Activated CD4-positive, alpha-beta T cell treated with anti-CD3 and anti-CD28 coated beads, Interleukin-2, amount 50 U/mL, for 24 hours (primary cell): ENCODE data around the gene INO80C.
"Not testable (repeated sequence)": the region's sequence is repeated elsewhere in the genome, so short reads cannot be mapped to it uniquely, and the experiment has no call there.

ENCODE experiments used
- DNase-seq, 2 donors: peaks; one replicate each; pipeline ENCODE4 v3.0.0-alpha.2; 2020; ENCODE audit warnings: low read depth in 1 of 2, low spot score in 1 of 2

Gene INO80C

DNA sequence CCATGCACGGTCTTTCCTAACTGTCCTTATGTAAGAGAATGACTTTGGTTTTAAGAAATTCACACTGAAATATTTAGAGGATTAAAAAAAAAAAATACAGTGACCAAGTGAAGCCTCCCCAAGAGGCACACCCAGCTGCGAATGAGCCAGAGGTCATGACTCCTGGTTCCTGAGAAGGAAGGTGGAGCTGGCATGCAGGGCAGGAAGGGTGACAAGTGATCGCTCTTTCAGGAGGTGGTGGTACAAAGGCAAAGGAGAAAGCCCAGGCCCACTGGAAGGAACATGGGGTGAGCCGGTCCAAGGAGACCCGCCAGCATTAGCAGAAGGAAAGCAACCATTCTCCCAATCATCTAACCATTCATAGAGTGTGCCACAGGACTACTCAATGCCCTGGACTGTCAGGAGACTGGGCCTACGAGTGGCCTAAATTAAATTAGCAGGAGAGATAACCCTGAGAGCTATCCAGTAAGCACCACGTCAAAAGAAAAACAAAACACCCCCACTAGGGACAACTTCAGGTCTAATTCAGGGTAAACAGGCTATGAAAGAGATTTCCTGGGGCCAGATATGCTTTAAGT lies 7.8 kb downstream of the INO80C start:
- no peak for DNase-seq

DNA sequence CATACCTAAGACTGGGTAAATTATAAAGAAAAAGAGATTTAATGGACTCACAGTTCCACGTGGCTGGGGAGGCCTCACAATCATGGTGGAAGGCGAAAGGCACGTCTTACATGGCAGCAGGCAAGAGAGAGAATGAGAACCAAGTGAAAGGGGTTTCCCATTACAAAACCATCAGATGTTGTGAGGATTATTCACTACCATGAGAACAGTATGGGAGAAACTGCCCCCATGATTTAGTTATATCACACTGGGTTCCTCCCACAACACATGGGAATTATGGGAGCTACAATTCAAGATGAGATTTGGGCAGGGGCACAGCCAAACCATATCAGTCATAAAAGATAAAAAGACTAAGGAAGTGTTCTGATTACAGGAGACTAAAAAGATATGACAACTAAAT lies 8.5 kb downstream of the INO80C start:
- DNase-seq, result not testable (repeated sequence)

DNA sequence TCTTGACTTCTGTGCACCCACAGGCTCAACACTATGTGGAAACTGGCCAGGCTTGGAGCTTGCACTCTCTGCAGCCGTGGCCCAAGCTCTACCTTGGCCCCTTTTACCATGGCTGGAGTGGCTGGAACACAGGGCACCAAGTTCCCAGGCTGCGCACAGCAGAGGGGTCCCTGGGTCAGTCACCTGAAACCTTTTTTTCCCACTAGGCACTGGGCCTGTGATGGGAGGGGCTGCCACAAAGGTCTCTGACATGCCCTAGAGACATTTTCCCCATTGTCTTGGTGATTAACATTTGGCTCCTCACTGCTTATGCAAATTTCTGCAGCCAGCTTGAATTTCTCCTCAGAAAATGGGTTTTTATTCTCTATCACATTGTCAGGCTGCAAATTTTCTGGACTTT lies 9.4 kb downstream of the INO80C start:
- not testable (repeated sequence) for DNase-seq

DNA sequence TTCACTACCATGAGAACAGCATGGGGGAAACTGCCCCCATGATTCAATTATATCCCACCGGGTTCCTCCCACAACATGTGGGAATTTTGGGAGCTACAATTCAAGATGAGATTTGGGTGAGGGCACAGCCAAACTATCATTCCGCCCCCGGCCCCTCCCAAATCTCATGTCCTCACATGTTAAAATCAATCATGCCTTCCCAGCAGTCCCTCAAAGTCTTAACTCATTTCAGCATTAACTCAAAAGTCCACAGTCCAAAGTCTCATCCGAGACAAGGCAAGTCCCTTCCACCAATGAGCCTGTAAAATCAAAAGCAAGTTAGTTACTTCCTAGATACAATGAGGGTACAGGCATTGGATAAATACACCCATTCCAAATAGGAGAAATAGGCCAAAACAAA lies 10.2 kb downstream of the INO80C start:
- DNase-seq, result not testable (repeated sequence)

DNA sequence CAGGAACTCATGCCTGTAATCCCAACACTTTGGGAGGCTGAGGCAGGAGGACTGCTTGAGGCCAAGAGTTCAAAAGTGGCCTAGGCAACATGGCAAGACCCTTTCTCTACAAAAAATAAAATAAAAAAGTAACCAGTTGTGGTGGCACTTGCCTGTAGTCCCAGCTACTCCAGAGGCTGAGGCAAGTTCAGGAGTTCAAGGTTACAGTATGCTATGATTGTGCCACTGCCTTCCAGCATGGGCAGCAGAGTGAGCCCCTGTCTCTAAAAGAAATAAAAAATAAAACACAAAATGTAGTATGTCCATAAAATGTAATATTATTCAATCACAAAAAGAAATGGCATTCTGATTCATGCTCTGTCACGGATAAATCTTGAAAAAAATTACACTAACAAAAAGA lies 11.9 kb downstream of the INO80C start:
- no peak for DNase-seq

DNA sequence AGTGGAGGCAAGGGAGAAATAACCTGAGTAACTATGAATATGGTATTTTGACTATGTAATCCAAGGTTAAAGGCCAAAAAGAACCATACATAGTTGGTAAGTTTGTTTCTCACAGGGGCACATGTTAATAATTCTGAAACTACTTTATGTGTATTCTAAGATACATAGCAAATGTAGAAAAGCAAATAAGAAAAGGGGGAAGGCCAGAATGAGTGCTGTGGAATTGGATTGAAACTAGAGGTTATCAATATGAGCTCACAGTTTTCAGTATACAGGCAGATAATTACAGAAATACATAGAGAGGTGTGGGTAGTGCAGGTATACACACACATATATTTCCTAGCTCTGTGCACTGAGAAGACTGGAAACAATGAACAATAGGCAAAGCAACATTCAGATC lies 13.7 kb downstream of the INO80C start:
- DNase-seq, result no peak

DNA sequence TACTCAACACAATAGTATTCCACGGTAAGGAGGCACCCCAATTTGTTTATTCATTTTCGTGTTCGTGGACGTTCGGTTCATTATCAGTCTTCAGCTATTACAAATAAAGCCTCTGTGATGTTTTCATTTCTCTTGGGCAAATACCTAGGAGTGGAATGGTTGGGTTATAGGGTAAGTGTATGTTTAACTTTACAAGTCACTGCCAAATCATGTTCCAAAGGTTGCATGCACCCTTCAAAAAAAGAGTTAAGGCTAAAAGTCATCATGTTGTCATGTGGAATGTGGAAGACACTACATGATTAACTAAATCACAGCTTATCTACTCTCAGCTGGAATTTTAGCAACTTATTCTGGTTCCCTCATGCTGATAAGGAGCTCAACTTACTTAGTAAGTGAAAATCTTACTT lies 15.8 kb downstream of the INO80C start:
- no peak for DNase-seq

DNA sequence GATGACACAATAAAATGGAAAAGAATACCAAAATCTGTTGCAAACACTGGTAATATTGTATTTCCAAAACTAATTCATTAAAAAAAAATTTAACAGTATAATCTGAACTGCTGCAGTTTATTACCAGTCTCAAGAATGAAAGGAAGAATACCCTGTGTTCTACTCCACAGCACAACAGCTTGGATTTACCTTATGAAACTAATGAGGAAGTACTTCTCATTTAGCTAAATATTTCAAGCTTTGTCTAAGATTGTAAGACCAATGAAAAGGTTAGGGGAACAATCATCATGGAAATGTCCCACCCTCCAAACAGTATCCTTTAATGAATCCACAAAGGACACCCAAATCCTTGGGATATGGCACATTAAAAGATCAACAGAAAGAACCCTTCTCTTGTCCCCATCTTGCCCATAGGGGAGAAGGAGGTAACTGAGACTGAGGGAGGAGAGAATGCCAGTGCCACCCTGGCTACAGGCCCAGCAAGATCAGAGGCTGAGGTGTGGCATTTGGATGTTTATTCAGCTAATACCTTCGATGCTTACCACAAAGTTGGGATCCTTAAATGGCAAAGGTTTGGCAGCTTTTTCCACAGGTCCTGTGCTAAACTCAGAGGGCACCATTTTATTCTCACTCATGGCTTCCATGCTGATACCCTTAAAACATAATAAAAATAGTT lies 17.7 kb downstream of the INO80C start:
- DNase-seq, result no peak

DNA sequence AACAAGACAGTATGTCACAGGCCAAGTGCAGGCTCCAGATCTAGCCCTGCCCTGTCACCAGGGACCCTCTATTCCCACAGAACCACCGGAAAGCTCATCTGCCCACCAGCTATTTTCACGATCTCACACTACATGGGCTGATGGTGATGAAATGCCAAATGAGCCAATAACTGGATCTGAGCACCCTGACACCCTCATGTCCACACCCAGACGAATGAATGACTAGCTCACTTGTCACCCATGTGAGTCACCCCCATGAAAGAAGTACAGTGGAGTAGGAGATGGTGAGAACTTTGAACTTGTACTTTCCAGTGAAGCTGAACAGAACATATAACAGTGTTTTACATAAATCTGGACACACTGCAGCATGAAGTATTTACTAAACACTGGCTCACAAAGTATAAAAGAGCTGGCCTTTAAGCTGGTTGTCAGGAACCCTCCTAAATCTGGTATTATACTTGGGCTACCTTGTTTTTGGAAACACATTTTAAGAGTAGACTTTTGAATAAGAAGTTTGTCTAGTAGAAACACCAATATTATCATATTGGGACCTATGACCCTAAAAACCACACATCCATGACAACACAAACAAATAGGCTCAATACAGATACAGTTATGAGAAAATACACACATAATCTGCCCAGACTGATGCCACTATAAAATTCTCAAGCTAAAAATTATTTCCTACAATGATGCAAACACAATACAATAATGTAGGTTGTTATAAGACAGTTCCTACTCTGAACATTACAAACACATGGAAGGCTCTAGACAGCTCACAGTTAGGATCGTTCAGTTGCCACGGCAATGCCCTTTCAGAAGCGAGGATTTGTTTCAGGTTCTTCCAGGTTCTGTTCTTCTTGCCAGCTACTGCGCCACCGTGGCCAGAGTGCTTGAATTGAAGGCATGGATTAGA lies 19.0 kb downstream of the INO80C start:
- DNase-seq, result peak in 1 of 2 donors; percentile 52

DNA sequence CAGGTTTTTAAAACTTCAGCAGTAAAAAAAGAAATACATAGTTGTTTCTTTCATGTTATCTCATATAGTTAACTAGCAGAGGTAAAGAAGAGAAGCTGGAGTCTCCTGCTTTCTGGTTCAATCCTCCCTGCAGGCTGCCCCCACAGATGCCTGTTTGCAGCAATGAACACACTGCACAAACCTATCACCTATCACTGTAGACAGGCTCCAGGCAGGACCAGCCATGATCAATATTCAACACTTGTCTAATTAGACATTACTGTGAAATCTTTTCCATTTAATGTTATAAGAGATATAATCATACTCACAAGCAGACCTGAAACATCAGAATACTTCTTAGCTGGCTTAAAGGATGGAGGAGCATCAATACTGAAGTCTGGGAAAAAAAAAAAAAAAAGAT lies 19.8 kb downstream of the INO80C start:
- no peak for DNase-seq

DNA sequence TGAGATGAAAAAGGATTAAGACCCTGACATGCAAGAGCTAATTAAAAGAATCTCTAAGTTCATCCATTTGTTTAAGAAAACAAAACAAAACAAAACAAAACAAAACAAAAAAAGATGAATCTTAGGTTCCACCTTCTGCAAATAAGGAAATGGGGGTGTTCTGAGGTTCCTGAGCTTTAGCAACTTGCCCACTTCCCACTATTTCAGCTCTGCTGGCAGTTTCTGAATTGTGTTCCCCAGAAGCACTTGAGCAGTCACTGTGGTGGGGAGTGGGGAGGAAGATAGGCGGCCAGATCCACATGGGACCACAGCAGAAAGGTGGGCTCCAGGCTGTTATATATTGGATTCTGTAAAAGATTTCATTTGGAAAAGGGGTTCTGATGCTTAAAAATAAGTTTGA lies 20.3 kb downstream of the INO80C start:
- DNase-seq, result no peak

DNA sequence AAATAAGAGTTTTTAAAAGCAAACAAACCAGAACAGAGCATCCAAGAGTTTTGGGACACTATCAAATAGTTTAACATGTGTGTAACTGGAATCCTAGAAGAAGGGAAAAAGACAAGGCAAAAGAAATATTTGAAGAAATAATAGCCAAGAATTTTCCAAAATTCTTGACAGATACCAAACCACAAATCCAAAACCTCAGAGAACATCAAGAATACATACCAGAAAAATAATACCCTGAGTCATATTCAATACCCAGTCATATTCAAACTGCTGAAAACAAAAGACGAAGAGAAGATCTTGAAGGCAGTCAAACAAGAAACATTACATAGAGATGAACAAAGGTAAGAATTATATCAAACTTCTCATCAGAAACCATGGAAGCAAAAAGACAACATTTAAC lies 22.9 kb downstream of the INO80C start:
- no peak for DNase-seq

DNA sequence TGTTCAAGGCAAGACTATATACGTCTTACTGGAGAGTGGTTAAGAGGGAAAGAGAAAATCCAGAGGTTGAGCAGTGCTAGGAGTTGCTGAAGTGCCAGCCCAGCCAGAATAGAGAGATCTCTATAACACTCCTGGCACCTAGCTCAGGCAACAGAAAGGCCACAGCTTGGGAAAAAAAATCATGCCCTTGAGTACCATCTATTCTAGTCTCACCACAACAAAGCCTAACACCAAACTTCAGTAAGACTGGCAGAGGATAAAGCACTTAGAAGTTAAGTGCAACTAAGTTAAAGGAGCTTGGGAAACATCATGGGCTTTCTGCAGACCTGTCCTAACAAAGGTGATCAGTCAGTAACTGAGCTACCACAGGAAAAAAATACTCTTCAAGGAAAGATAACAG lies 24.2 kb downstream of the INO80C start:
- DNase-seq, result no peak

DNA sequence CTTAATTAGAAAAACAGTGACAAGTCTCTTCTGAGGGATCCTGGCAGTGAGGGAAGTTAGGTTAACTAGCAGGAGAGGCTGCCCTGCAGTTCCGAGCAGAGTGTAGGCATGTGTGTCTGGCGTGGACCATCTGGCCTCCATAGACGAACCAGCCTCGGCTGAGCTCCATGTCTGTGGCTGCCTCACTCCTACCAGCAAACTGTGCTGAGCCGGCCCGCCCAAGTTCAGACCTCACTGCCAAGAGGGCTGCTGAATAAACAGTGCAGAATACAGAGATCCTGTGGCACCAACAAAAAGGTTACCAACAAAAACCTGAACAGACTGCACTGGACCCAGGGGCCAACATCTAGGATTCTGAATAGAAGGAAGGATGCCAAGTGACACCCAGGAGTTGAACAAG lies 27.3 kb downstream of the INO80C start:
- DNase-seq, result no peak

DNA sequence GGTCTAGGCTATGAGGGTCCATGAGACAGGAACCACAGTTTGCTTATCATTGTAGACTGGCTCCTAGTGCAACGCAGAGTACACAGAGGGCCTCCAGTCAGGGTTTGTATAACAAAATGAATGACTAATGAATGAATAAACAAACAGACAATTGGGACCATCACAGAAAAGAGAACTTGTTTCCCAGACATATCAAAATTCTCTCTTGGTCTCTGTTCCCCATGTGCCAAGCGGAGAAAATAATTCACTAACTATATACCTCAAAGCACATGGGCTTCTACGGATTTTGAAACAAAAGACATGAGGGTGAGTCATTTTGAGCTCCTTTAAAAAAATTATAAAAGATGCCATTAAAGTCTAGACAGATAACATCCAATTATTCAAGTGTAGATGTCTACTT lies 28.0 kb downstream of the INO80C start:
- no peak for DNase-seq

DNA sequence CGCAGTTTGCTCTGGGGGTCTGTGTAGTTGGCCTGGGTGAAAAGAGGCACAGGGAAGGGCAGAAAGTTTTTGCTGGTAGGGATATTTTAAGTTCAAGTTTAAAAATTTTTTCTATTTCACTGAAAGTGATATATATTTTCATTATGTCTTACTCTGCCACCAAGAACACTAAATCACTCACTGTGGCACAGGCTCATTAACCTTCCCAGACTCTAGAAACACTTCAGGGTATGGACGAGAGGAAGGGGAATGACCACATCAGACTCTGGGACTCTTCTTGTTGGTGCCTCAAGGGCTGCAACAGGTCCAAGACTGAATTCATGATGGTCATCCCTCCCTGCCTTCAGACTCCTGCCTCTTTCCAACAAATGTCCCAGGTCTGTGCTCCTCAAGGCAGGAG lies 29.0 kb downstream of the INO80C start:
- no peak for DNase-seq

DNA sequence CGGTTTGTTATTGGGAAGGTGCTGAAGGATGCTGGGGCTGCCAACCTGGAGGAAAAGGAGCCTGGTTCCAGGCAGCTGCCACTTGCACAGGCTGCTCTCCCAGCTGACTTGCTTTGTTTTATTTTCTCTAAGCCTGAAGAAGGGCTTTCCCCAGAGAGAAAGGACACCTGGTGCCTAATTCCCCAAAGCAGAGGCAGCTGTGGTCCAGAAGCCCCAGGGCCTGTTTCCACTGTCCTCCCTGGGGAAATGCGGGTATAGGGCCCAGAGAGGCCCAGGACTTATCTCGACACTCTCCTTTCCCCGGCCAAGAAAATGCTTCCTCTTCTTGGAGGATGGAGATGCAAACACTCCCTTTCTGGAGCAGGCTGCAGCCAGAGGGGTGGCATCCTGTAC lies 30.1 kb downstream of the INO80C start:
- DNase-seq, result no peak

DNA sequence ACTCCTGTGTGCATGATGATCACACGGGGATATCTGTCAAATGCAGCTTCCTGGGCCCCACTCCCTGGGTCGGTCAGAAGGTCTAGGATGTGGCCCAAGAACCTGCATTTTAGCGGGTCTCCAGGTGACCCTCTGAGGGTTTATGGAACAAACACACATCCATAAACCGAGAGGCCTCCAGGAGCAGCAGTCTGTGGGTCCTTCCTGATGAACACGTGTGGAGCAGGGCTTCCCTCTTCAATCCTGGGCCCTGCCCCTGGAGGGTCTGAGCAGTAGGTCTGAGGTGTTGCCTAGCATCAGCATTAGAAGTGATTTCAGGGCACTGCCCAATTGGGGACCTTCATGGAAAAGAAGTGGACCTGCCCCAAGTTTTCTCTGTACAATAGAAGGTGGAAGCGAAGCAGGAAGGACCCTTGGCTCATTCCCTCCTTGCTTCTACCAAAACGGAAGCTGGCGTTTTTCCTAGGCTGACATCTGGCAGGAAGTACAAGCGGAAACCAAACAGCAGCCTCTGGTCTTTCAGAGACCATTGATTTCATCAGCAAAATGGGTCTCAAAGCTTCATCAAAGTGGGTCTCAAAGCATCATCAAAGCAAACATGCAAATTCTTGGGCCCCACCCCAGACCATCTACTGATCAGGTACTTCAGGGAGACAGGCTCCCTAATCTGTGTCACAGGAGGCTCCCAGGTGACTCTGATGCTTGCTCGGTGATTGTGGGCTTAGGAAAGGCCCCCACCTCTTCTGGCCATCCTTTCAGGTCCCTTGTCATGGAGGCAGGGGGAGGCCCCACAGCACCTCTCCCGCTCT lies 30.7 kb downstream of the INO80C start:
- no peak for DNase-seq

DNA sequence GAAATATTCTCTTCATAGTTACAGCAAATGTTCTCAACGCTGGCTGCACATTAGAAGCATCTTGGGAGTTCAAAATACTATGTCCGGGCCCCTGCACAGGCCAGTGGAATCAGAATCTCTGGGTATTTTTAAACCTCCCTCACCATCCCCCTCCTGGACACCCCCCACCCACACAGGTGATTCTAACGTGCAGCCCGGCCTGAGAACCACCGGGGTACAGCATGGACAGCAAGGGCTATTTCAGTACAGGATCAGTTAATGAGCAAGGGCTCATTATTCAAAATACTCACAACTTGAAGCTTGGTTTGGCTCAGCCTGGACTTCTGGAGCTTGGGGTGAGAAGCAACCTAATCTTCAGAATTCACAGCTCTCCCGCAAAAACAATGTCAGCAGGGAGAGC lies 31.4 kb downstream of the INO80C start:
- DNase-seq, result no peak

DNA sequence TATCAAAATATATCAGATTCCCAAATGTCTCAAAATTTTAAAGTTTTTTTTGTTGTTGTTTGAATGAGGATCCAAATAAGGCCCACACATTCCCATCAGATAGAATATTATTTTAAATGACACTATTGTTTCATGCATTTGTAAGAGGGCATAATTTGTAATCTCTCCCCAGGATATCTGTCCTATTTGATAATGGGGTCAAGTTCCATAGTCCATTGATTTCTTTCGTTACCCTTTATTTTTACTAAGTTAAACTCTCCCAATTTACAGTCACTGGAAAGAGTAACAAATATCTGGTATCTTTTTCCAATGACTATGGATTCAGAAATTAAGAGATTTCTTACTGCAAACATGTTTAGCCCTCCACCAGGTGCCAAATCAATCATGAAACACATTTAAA lies 32.4 kb downstream of the INO80C start:
- DNase-seq, result no peak

DNA sequence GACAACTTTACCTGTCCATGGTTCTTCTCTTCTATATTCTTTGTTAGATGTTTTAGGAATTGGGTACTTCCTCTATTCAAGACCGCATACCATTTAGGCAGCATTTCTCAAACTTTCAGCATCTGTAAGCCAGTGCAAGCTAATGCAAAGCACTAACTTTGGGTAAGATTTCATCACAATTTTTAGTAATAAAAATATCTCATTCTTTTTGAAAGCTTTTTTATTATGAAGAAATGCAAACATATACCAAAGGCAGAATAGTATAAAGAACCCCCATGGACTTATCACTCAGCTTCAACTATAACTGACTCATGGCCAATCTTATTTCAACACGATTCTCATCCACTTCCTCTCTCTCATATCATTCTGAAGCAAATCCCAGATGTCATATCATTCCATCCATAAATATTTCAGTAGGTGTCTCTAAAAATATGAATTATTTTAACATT lies 32.9 kb downstream of the INO80C start:
- DNase-seq, result no peak
